Activated CD8-positive, alpha-beta T cell treated with anti-CD3 and anti-CD28 coated beads for 36 hours (primary cell): ENCODE data around the gene RAB41. TPM values are rescaled to one million over a fixed set of nuclear protein-coding genes. Genes with fewer than 3 reads are reported as not detected.
A peak's percentile ranks its signal among the peaks of the same experiment; 100 is the strongest.

Experiments used
- ATAC-seq: fragments of 200-7000 bp; cut with Tn5 transposase; one replicate; pipeline ENCODE4 v1.10.0; 2021; ENCODE audit warnings: mild to moderate bottlenecking, moderate library complexity
- CTCF ChIA-PET: fragments of 350-600 bp; sonication (Branson Sonifier 250); formaldehyde crosslinking; loops from one replicate; lab custom pipeline; 2021; ENCODE audit warnings: antibody characterized with exemption; lab: Charles Lee
- POLR2A ChIA-PET: fragments of 350-600 bp; sonication (Branson Sonifier 250); formaldehyde crosslinking; loops from one replicate; lab custom pipeline; 2021; ENCODE audit warnings: antibody characterized with exemption; lab: Charles Lee
- DNase-seq: peaks from one replicate; pipeline ENCODE4 v3.0.0-alpha.2; 2020
- H3K27ac Mint-ChIP-seq: one replicate; pipeline ENCODE4 v1.8.0; 2021; ENCODE audit warnings: mild to moderate bottlenecking, mixed read lengths
- H3K27me3 Mint-ChIP-seq: one replicate; pipeline ENCODE4 v1.8.0; 2021; ENCODE audit warnings: mixed read lengths
- H3K36me3 Mint-ChIP-seq: one replicate; pipeline ENCODE4 v1.8.0; 2021; ENCODE audit warnings: low read depth, mixed read lengths
- H3K4me1 Mint-ChIP-seq: one replicate; pipeline ENCODE4 v1.8.0; 2021; ENCODE audit warnings: low read depth, mixed read lengths
- H3K4me3 Mint-ChIP-seq: one replicate; pipeline ENCODE4 v1.8.0; 2021; ENCODE audit warnings: mild to moderate bottlenecking, moderate library complexity, mixed read lengths
- H3K9me3 Mint-ChIP-seq: one replicate; pipeline ENCODE4 v1.8.0; 2021; ENCODE audit warnings: mixed read lengths
- intact Hi-C: fragments of 100-400 bp; cut with micrococcal nuclease; formaldehyde crosslinking; loops from one replicate; pipeline ENCODE4 v1.10.0; 2022
- total RNA-seq, 2 experiments: library from RNA; stranded (reverse); gene quantifications; one replicate each; pipeline ENCODE4 v1.2.3, GENCODE V29; 2021
- TF ChIP-seq, protein P1 (sequence below): fragments of 200-600 bp; IDR thresholded peaks from one replicate; pipeline ENCODE4 v1.8.0; 2022; ENCODE audit warnings: antibody characterized with exemption, mild to moderate bottlenecking

RAB41 gene
- total RNA-seq, 2 experiments from 2014 or later: not detected

DNA sequence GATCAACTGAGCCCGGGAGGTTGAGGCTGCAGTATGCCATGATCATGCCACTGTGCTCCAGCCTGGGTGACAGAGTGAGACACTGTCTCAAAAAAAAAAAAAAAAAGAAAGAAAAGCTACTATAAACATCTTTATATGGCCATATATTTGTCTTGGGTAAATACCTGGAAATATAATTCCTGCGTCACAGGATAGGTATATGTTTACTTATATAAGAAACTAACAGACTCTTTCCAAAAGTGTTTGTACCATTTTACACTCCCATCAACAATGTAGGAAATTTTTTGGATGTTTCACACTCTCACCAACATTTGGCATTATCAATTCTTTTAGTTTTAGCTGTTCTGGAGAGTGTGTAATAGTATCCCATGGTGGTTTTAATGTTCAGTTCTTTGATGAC is 34.7 kb upstream of the RAB41 start:
- H3K4me3 Mint-ChIP-seq: no peak overlapping the region
- H3K9me3 Mint-ChIP-seq: no peaks in the 10 kb centered on the region
- ChIA-PET POLR2A (no interaction called here), CTCF (no interaction called here)
- H3K27me3 Mint-ChIP-seq: no peaks in the 10 kb centered on the region
- H3K27ac Mint-ChIP-seq: no peak overlapping the region
- TF ChIP-seq, protein P1, sequence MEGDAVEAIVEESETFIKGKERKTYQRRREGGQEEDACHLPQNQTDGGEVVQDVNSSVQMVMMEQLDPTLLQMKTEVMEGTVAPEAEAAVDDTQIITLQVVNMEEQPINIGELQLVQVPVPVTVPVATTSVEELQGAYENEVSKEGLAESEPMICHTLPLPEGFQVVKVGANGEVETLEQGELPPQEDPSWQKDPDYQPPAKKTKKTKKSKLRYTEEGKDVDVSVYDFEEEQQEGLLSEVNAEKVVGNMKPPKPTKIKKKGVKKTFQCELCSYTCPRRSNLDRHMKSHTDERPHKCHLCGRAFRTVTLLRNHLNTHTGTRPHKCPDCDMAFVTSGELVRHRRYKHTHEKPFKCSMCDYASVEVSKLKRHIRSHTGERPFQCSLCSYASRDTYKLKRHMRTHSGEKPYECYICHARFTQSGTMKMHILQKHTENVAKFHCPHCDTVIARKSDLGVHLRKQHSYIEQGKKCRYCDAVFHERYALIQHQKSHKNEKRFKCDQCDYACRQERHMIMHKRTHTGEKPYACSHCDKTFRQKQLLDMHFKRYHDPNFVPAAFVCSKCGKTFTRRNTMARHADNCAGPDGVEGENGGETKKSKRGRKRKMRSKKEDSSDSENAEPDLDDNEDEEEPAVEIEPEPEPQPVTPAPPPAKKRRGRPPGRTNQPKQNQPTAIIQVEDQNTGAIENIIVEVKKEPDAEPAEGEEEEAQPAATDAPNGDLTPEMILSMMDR: no peak
- ATAC-seq (no peak), DNase-seq (no peak)
- H3K36me3 Mint-ChIP-seq: no peaks in the 10 kb centered on the region
- no peaks in the 10 kb centered on the region for H3K4me1 Mint-ChIP-seq
- intact Hi-C loops: no loop called here

- POLR2A ChIA-PET: no interaction called here
- CTCF ChIA-PET: no interaction called here
- intact Hi-C loops: no loop called here
These were observed 29.5 kb upstream of the RAB41 start for GRCh38 chrX:70252491-70252890.

GRCh38 chrX:70253377-70254062 is 28.5 kb upstream of the RAB41 start:
- POLR2A ChIA-PET: no interaction called here
- intact Hi-C loops: no loop called here
- Mint-ChIP-seq H3K4me3 (no peak overlapping the region), H3K4me1 (peaks cover 22% of the 10 kb centered on the region), H3K27ac (peak overlapping the region; percentile 86), H3K27me3 (no peaks in the 10 kb centered on the region), H3K36me3 (no peaks in the 10 kb centered on the region), H3K9me3 (no peaks in the 10 kb centered on the region)
- peak; percentile 80 for ATAC-seq
- CTCF ChIA-PET: interaction anchor here (1.4 kb wide), 1 partner anchor 9 kb away, joined by 5 read pairs; no protein-coding TSS in a partner anchor
- TF ChIP-seq, protein P1: no peak
- no peak for DNase-seq

More at GRCh38 chrX:70252491-70252890, 29.5 kb upstream of the RAB41 start:
- Mint-ChIP-seq H3K27me3 (no peaks in the 10 kb centered on the region), H3K9me3 (no peaks in the 10 kb centered on the region), H3K4me3 (no peak overlapping the region), H3K4me1 (peaks cover 22% of the 10 kb centered on the region), H3K36me3 (no peaks in the 10 kb centered on the region), H3K27ac (no peak overlapping the region)
- DNase-seq (no peak), ATAC-seq (no peak)
- TF ChIP-seq, protein P1: no peak

- DNase-seq (no peak), ATAC-seq (peak; percentile 42)
- Mint-ChIP-seq H3K27ac (peak overlapping the region; percentile 86), H3K4me1 (peaks cover 22% of the 10 kb centered on the region), H3K36me3 (no peaks in the 10 kb centered on the region), H3K27me3 (no peaks in the 10 kb centered on the region), H3K4me3 (no peak overlapping the region), H3K9me3 (no peaks in the 10 kb centered on the region)
- ChIA-PET POLR2A (no interaction called here), CTCF (interaction anchor here (1.4 kb wide), 1 partner anchor 9 kb away, joined by 5 read pairs; no protein-coding TSS in a partner anchor)
- TF ChIP-seq, protein P1: no peak
- intact Hi-C loops: no loop called here
These were observed 27.9 kb upstream of the RAB41 start for GRCh38 chrX:70254063-70254400.

DNA sequence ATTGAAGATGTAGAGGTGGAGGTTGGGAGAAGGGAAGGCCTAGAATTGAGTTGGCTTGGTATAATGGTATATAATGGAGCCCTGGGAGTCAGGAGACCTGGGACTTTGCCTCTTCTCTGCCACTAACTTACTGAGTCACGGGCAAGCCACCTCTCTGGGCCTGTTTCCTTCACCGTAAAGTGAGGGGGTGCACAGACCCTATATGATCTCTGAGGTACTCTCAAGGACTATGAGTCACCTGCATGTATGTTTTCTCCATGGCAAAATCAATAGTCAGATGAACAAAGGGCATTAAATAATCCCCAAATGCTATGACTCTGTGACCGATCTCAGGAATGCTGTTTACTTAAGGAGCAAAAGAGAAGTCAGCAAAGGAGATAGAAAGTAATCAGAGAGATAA is 27.1 kb upstream of the RAB41 start:
- H3K4me3 Mint-ChIP-seq: no peak overlapping the region
- no peaks in the 10 kb centered on the region for H3K36me3 Mint-ChIP-seq
- H3K27me3 Mint-ChIP-seq: no peaks in the 10 kb centered on the region
- peaks cover 22% of the 10 kb centered on the region for H3K4me1 Mint-ChIP-seq
- no peak for ATAC-seq
- H3K27ac Mint-ChIP-seq: peak overlapping the region; percentile 18
- no peak for DNase-seq
- ChIA-PET CTCF (no interaction called here), POLR2A (no interaction called here)
- intact Hi-C loops: no loop called here
- no peaks in the 10 kb centered on the region for H3K9me3 Mint-ChIP-seq
- TF ChIP-seq, protein P1: no peak
